Uterus (tissue), 2 donors: ENCODE results near the gene ATP8A2.

ENCODE experiments used
- CTCF ChIP-seq, 4 experiments: fragments of 200-600 bp in 2 of 4; fragments of 450-650 bp in 2 of 4; sonication (generic) in 2 of 4; IDR thresholded peaks; one replicate each; pipeline ENCODE4 v1.5.1; 2016 to 2019; ENCODE audit warnings: antibody characterized with exemption in 4 of 4, mild to moderate bottlenecking in 2 of 4, moderate library complexity in 1 of 4
- POLR2A ChIP-seq, 2 donors: fragments of 450-650 bp; IDR thresholded peaks; one replicate each; pipeline ENCODE4 v1.6.1; 2016; ENCODE audit warnings: antibody characterized with exemption in 2 of 2, mild to moderate bottlenecking in 1 of 2, moderate library complexity in 1 of 2

- TF ChIP-seq CTCF (IDR thresholded peaks at IDR 0.05) (no peak), POLR2A (IDR thresholded peaks at IDR 0.05) (no peak)
These were observed 423.5 kb downstream of the ATP8A2 start for GRCh38 chr13:25795277-25795676.
